ENCODE measurements around the gene HMGCL. TPM values are rescaled to one million over a fixed set of nuclear protein-coding genes. Genes with fewer than 3 reads are reported as not detected.
A peak's percentile ranks its signal among the peaks of the same experiment; 100 is the strongest.

Gene HMGCL
- total RNA-seq, 1 donor from 2014 or later: 30.3 TPM

GRCh38 chr1:23824711-23825075, 536 bp downstream of the HMGCL start:
- DNase-seq (ENCODE audit: low spot score, unreplicated experiment): no peak
- Mint-ChIP-seq H3K9me3 (ENCODE audit: low read depth) (no peaks in the 10 kb centered on the region), H3K27ac (peak overlapping the region; percentile 98), H3K36me3 (ENCODE audit: insufficient read depth) (no peaks in the 10 kb centered on the region), H3K27me3 (no peaks in the 10 kb centered on the region), H3K4me1 (ENCODE audit: low read depth) (peaks cover 5% of the 10 kb centered on the region), H3K4me3 (ENCODE audit: low read depth) (peak overlapping the region; percentile 98)
- TF ChIP-seq, protein P1, sequence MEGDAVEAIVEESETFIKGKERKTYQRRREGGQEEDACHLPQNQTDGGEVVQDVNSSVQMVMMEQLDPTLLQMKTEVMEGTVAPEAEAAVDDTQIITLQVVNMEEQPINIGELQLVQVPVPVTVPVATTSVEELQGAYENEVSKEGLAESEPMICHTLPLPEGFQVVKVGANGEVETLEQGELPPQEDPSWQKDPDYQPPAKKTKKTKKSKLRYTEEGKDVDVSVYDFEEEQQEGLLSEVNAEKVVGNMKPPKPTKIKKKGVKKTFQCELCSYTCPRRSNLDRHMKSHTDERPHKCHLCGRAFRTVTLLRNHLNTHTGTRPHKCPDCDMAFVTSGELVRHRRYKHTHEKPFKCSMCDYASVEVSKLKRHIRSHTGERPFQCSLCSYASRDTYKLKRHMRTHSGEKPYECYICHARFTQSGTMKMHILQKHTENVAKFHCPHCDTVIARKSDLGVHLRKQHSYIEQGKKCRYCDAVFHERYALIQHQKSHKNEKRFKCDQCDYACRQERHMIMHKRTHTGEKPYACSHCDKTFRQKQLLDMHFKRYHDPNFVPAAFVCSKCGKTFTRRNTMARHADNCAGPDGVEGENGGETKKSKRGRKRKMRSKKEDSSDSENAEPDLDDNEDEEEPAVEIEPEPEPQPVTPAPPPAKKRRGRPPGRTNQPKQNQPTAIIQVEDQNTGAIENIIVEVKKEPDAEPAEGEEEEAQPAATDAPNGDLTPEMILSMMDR (IDR thresholded peaks at IDR 0.05; ENCODE audit: unreplicated experiment): no peak

DNA sequence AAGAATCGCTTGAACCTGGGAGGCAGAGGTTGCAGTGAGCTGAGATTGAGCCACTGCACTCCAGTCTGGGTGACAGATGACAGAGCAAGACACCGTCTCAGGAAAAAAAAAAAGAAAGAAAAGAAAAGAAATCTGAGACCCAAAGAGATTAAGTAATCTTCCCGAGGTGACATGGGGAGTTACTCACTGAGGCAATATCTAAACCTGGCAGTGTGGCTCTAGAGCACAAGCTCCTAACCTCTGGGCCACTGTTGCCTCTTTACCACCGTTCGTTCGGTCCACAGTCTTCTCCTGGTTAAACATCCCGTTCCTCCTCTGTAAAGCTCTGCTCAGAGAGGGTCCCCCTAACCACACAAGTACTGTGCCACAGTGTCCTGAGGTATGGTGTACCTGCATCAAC, 1.5 kb downstream of the HMGCL start:
- DNase-seq (ENCODE audit: low spot score, unreplicated experiment): no peak
- H3K4me1 Mint-ChIP-seq (ENCODE audit: low read depth): peaks cover 5% of the 10 kb centered on the region
- H3K4me3 Mint-ChIP-seq (ENCODE audit: low read depth): peak overlapping the region; percentile 98
- no peaks in the 10 kb centered on the region for H3K36me3 Mint-ChIP-seq (ENCODE audit: insufficient read depth)
- no peaks in the 10 kb centered on the region for H3K27me3 Mint-ChIP-seq
- H3K27ac Mint-ChIP-seq: no peak overlapping the region
- no peaks in the 10 kb centered on the region for H3K9me3 Mint-ChIP-seq (ENCODE audit: low read depth)
- TF ChIP-seq, protein P1 (IDR thresholded peaks at IDR 0.05; ENCODE audit: unreplicated experiment): no peak

- no peaks in the 10 kb centered on the region for H3K4me1 Mint-ChIP-seq (ENCODE audit: low read depth)
- no peak for DNase-seq (ENCODE audit: low spot score, unreplicated experiment)
- TF ChIP-seq, protein P1 (IDR thresholded peaks at IDR 0.05; ENCODE audit: unreplicated experiment): no peak
- H3K4me3 Mint-ChIP-seq (ENCODE audit: low read depth): no peak overlapping the region
- H3K27me3 Mint-ChIP-seq: no peaks in the 10 kb centered on the region
- H3K9me3 Mint-ChIP-seq (ENCODE audit: low read depth): no peaks in the 10 kb centered on the region
- no peak overlapping the region for H3K27ac Mint-ChIP-seq
- H3K36me3 Mint-ChIP-seq (ENCODE audit: insufficient read depth): peaks cover 6% of the 10 kb centered on the region
Observed at GRCh38 chr1:23817633-23818032, 7.6 kb downstream of the HMGCL start.

GRCh38 chr1:23816906-23817305, 8.3 kb downstream of the HMGCL start:
- Mint-ChIP-seq H3K36me3 (ENCODE audit: insufficient read depth) (peaks cover 6% of the 10 kb centered on the region), H3K4me1 (ENCODE audit: low read depth) (no peaks in the 10 kb centered on the region), H3K27me3 (no peaks in the 10 kb centered on the region), H3K4me3 (ENCODE audit: low read depth) (no peak overlapping the region), H3K9me3 (ENCODE audit: low read depth) (no peaks in the 10 kb centered on the region), H3K27ac (no peak overlapping the region)
- no peak for DNase-seq (ENCODE audit: low spot score, unreplicated experiment)
- TF ChIP-seq, protein P1 (IDR thresholded peaks at IDR 0.05; ENCODE audit: unreplicated experiment): no peak

- Mint-ChIP-seq H3K27me3 (no peaks in the 10 kb centered on the region), H3K9me3 (ENCODE audit: low read depth) (no peaks in the 10 kb centered on the region), H3K27ac (no peak overlapping the region), H3K36me3 (ENCODE audit: insufficient read depth) (peaks cover 8% of the 10 kb centered on the region), H3K4me3 (ENCODE audit: low read depth) (no peak overlapping the region), H3K4me1 (ENCODE audit: low read depth) (no peaks in the 10 kb centered on the region)
- TF ChIP-seq, protein P1 (IDR thresholded peaks at IDR 0.05; ENCODE audit: unreplicated experiment): no peak
- DNase-seq (ENCODE audit: low spot score, unreplicated experiment): no peak
Observed at GRCh38 chr1:23816361-23816760, 8.9 kb downstream of the HMGCL start.
